GM21447 (cell line): ENCODE results near the gene RALB.
A peak's percentile ranks its signal among the peaks of the same experiment; 100 is the strongest.

ENCODE experiments used
- ATAC-seq: cut with Tn5 transposase; IDR thresholded peaks from one replicate; pipeline ENCODE4 v1.9.1; 2021; ENCODE audit not compliant: unreplicated experiment

Gene RALB

GRCh38 chr2:120330946-120331822 is 78.5 kb downstream of the RALB start:
- ATAC-seq, result peak; percentile 50

GRCh38 chr2:120331903-120332302 is 79.3 kb downstream of the RALB start:
- no peak for ATAC-seq

DNA sequence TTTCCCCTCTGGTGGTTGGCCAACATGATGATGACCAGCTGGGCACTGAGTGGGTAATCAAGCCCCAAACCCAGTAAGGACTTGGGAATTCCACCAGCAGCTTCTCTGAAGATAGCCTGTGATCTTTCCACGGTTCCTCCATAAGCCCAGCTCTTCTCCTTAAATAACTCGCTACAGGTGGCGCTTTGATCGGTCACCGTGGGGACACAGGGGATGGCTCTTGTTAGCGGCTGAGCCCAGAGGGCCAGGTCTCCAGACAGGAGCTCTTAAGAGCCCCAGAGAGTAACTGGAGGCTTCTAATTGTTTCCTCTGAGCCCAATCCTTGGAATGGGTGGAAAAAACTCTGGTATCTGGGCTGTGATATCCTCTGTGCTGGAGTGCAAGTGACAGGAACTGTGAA is 79.7 kb downstream of the RALB start:
- no peak for ATAC-seq

- ATAC-seq, result no peak
Measured at GRCh38 chr2:120334068-120334467, 81.4 kb downstream of the RALB start.

DNA sequence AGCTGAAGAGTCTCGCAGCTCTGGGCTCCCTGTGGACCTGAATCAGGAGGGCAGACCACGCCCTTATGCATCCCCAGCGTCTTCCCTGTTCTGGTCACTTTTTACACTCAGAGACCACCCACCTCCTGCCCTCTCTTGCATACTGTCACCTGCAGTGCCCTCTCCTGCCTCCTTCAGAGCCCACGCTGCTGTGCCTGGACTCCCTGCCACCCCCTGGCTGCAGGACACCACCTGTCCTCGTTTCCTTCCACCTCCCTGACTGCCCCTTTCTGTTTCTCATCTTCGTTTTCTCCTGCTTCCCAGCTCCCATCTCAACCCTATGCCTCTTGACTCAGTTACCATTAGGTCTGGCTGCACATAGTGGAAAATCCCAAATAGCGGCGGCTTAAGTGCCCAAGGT is 84.1 kb downstream of the RALB start:
- no peak for ATAC-seq

DNA sequence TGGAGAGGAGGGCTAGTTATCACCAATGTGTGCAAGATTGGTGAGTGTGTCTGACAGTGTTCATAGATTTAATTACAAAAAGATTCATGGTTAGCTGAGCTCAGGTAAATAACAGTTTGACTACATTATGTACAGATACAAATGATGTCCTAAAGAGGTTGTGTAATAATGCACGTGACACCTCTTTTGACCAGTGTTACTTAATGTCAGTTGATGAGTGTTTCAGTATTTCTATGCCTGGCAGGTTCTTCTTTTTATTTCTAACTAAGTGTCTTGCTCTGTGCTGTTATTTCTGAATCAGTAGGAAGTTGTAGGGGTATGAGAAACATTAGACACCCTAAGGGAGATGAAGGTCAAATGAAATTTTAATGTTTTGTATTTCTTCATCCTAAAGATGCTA is 85.4 kb downstream of the RALB start:
- ATAC-seq, result no peak

DNA sequence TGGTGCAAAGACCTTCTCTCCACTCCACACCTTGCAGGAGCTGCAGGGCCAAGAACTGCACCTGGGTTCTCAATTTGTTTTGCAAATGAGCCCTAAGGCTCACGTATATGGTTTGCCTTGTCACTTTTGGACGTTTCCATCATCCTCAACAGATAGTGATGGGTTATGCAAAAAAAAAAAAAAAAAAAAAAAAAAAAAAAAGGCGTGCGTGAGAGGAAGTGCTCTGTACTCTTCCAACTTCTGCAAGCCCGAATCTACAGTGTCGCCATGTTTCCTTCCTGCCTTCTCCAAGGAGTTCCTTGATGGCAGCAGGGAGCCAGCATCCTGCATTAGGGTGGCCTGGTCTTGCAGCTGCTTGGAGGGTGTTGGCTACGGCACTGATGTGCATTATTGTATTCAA is 89.3 kb downstream of the RALB start:
- ATAC-seq, result no peak

DNA sequence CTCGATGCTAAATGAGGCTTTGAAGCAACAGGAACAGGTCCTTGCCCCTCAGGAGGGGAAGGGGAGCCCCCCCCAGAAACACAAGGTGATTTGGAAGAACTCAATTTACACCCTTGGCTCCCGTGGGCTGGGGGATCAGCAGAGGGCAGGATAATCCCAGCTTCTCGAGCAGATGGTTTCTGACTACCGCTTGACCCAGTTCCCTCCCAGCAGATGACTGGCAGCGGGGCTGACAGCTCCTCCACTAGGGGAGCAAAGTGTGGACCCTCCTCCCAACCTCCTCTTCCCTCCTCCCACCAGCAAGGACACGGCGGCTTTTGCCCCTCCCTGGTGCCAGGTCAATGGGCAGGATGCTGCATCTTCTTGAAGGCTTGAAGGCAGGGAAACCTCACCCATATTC is 89.8 kb downstream of the RALB start:
- no peak for ATAC-seq

- ATAC-seq, result no peak
Measured at GRCh38 chr2:120343100-120343432, 90.4 kb downstream of the RALB start.

GRCh38 chr2:120343433-120344105 is 90.9 kb downstream of the RALB start:
- ATAC-seq, result peak; percentile 40
